ENCODE results near the gene RNF207.
A peak's percentile ranks its signal among the peaks of the same experiment; 100 is the strongest.

The RNF207 gene

DNA sequence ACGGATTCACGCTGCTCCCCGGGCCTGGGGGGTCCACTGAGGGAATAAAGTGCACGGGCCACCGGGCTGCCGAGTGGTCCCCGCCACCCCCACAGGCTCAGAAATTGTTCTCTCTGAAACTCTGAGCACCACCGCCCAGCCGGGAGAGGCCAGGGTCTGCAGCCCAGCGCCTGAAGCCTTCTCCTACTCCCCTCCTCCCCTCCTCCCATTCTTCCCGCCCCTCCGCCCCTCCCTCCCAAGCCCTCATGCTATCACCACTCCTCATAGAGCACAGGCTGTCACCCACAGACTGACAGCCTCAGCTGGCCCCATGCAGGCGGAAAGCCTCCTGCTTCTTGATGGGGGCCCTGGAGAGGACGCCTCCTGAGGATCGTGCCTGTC lies 55.7 kb downstream of the RNF207 start:
- DNase-seq (ENCODE audit: low read depth, low spot score), result no peak
- peak overlapping the region; percentile 35 for H3K4me3 ChIP-seq (ENCODE audit: low read depth, low read length)
- TF ChIP-seq, protein P1, sequence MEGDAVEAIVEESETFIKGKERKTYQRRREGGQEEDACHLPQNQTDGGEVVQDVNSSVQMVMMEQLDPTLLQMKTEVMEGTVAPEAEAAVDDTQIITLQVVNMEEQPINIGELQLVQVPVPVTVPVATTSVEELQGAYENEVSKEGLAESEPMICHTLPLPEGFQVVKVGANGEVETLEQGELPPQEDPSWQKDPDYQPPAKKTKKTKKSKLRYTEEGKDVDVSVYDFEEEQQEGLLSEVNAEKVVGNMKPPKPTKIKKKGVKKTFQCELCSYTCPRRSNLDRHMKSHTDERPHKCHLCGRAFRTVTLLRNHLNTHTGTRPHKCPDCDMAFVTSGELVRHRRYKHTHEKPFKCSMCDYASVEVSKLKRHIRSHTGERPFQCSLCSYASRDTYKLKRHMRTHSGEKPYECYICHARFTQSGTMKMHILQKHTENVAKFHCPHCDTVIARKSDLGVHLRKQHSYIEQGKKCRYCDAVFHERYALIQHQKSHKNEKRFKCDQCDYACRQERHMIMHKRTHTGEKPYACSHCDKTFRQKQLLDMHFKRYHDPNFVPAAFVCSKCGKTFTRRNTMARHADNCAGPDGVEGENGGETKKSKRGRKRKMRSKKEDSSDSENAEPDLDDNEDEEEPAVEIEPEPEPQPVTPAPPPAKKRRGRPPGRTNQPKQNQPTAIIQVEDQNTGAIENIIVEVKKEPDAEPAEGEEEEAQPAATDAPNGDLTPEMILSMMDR (IDR thresholded peaks at IDR 0.05; ENCODE audit: low read depth, low read length), result no peak
- in situ Hi-C loops (cut with HindIII; ENCODE audit: low sequenced_read_pairs), result no loop called here

DNA sequence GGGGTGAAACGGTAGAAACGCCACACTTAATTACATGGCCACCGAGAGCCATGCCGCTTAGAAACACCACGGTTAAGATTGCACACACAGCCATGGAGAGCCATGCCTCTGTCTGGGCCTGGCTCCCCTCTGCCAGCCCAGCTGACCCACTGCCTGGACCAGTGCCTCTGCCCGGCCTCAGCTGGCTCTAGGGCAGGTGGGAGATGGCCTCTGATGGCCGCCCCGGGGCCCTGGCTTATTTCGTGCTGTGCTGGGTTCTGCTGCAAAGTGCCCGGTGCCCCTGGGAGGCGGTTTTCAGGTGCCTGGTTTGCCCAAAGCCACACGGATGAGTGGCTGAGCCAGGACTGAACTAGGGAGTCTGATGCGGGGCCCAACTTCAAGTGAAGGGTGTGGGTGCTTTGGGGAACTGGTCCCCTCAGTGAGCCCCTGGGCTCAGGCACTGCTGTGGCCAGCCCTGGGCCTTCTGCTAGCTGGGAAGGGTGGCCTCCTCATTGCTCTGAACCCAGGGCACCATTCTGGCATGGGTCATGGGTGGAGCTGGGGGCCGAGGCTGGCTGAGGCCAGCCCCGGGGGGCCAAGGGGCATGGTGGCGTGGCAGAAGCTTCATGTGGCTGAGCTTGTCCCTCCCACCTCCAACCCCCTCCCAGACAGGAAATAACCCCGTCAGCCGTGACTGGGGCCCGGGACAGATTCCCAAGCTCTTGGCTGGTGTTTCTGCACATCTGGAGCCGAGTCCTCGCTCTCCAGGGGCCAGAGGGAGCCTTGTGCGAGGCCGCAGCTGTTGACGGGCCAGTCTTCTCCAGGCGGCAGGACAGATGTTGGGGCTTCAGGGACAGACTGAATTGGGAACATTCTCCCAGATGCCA lies 56.9 kb downstream of the RNF207 start:
- in situ Hi-C loops (cut with HindIII; ENCODE audit: low sequenced_read_pairs), result no loop called here
- no peak for DNase-seq (ENCODE audit: low read depth, low spot score)
- TF ChIP-seq, protein P1 (IDR thresholded peaks at IDR 0.05; ENCODE audit: low read depth, low read length), result no peak
- no peak overlapping the region for H3K4me3 ChIP-seq (ENCODE audit: low read depth, low read length)

DNA sequence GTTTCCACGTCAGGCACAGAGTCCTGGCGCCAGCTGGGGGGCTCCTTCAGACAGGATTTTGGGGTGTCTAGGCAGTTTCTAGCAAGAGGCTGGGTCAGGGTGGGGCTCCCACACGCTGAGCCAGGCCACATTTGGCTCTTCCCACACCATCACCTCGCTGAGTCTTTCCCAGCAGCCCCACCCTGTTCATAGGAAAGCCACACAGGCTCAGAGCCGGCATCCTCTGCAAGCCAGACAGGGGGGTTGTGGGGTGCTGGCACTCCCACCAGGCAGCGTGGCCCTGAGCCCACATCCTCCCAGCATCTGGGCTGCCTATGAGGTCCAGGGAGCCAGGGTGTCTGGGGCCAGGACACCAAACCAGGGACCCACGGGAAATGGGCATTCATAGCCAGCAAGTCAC lies 57.8 kb downstream of the RNF207 start:
- no peak for DNase-seq (ENCODE audit: low read depth, low spot score)
- no peak overlapping the region for H3K4me3 ChIP-seq (ENCODE audit: low read depth, low read length)
- TF ChIP-seq, protein P1 (IDR thresholded peaks at IDR 0.05; ENCODE audit: low read depth, low read length), result no peak
- in situ Hi-C loops (cut with HindIII; ENCODE audit: low sequenced_read_pairs), result no loop called here

DNA sequence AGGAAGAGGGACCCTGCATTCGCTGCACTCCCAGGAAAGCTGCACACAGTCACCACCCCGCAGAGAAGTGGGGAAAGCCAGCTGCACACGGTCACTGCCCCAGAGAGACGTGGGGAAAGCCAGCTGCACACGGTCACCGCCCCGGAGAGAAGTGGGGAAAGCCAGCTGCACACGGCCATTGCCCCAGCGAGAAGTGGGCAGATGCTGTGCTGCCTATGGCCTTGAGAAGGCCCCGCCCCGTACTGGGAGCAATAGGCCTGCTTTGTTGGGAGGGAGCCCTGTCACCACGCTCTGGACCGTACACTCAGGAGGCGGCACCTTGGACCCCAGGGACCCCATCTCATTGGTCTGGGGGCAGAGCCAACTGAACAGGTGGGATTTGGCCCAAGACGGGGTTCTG lies 59.2 kb downstream of the RNF207 start:
- in situ Hi-C loops (cut with HindIII; ENCODE audit: low sequenced_read_pairs), result no loop called here
- TF ChIP-seq, protein P1 (IDR thresholded peaks at IDR 0.05; ENCODE audit: low read depth, low read length), result no peak
- H3K4me3 ChIP-seq (ENCODE audit: low read depth, low read length), result no peak overlapping the region
- no peak for DNase-seq (ENCODE audit: low read depth, low spot score)

DNA sequence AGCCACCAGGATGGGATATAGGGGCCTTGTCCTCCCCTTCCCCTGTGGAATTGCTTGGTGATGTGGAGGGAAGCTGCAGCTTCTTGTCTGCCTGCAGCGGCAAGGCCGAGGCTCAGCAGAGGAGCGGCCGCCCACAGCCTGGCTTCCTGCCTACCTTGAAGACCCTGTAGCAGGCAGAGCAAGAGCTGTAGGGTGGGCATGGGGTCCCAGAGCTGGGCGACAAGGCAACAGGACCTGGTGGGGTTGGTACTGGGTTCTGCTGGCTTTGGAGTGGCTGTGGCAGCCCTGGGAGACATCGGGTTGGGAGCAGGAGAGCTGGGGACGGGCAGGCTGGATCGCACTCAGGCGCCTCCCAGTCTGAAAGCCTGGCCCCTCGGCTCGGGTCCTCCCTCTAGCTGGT lies 60.7 kb downstream of the RNF207 start:
- no peak for DNase-seq (ENCODE audit: low read depth, low spot score)
- TF ChIP-seq, protein P1 (IDR thresholded peaks at IDR 0.05; ENCODE audit: low read depth, low read length), result no peak
- H3K4me3 ChIP-seq (ENCODE audit: low read depth, low read length), result no peak overlapping the region
- in situ Hi-C loops (cut with HindIII; ENCODE audit: low sequenced_read_pairs), result no loop called here

DNA sequence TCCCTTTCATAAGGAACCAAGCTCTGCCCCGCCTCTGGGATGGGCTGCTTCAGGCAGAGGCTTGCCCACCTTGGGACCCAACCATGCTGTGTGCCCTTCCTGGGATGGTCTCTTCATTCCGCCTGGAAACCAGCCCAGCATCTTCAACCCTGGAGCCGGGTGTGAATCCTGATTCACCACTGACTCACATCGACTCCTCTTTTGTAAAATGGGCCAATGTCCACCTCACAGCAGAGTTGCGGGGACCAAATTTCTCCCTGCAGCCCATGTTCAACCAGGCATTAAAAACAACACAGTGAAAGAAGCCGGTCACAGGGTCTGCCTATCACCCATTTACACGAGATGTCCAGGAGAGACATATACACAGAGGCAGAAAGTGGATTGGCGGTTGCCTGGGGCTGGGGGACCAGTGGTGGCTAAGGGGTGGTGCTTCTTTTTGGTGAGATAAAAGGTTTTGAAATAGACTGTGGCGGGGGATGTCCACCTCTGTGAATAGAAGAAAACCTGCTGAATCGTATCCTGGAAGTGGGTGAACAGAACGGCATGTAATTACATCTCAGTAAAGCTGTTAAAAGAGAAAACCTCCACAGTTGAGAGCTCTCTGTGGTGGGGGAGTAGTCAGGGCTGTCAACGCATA lies 61.9 kb downstream of the RNF207 start:
- TF ChIP-seq, protein P1 (IDR thresholded peaks at IDR 0.05; ENCODE audit: low read depth, low read length), result no peak
- peak; percentile 38 for DNase-seq (ENCODE audit: low read depth, low spot score)
- H3K4me3 ChIP-seq (ENCODE audit: low read depth, low read length), result no peak overlapping the region
- in situ Hi-C loops (cut with HindIII; ENCODE audit: low sequenced_read_pairs), result no loop called here
